ENCODE results near the gene KRTAP9-7.

The KRTAP9-7 gene

GRCh38 chr17:41322903-41323895 lies 47.7 kb downstream of the KRTAP9-7 start:
- no peak for DNase-seq

- peak in 1 of 2 experiments; percentile 15 for DNase-seq
Measured at GRCh38 chr17:41324180-41325075, 48.9 kb downstream of the KRTAP9-7 start.

GRCh38 chr17:41325126-41325525 lies 49.6 kb downstream of the KRTAP9-7 start:
- no peak for DNase-seq

GRCh38 chr17:41325611-41326010 lies 50.1 kb downstream of the KRTAP9-7 start:
- no peak for DNase-seq
